ENCODE results near the gene TMC4.

TMC4 gene

DNA sequence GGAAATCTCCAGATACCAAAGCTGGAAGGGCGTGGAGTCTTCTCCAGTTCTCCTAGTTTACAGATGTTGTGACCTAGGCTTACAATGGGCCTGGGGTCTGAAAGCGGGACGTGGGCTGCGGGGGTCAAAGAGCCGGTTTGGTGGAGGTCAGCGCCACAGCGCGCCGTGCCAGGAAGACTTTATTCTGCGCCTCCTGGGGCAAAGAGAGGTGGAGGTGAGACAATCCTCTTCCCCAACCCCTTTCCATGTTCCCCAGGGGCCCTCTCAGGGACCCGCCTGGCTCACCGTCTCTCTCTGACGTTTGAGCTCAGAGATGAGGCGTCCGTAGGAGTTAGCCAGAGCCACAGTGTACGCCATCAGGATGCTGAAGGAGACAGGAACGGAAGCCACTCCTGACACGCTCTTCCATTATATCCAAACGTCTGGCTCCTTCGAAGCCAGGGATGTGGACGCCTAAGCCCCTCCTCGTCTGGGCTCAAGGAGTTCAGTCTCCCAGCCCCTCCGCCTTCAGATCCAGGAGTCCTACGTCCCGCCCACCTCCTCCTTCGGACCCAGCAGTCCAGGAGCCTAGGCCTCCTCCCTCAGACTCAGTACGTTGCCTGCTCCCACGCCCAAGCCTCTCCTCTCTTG lies 12.7 kb downstream of the TMC4 start:
- TF ChIP-seq YY1 (IDR thresholded peaks at IDR 0.05; ENCODE audit: low read depth), result no peak
- TF ChIP-seq TEAD4 (IDR thresholded peaks at IDR 0.05), result no peak
- TF ChIP-seq TCF12 (IDR thresholded peaks at IDR 0.05; ENCODE audit: low read depth), result no peak
- peak; percentile 51; the same call in 1 of the 2 replicates for TF ChIP-seq ZBTB7A (IDR thresholded peaks at IDR 0.05; ENCODE audit: low read depth)
- no peak for TF ChIP-seq NFIC (IDR thresholded peaks at IDR 0.05)

DNA sequence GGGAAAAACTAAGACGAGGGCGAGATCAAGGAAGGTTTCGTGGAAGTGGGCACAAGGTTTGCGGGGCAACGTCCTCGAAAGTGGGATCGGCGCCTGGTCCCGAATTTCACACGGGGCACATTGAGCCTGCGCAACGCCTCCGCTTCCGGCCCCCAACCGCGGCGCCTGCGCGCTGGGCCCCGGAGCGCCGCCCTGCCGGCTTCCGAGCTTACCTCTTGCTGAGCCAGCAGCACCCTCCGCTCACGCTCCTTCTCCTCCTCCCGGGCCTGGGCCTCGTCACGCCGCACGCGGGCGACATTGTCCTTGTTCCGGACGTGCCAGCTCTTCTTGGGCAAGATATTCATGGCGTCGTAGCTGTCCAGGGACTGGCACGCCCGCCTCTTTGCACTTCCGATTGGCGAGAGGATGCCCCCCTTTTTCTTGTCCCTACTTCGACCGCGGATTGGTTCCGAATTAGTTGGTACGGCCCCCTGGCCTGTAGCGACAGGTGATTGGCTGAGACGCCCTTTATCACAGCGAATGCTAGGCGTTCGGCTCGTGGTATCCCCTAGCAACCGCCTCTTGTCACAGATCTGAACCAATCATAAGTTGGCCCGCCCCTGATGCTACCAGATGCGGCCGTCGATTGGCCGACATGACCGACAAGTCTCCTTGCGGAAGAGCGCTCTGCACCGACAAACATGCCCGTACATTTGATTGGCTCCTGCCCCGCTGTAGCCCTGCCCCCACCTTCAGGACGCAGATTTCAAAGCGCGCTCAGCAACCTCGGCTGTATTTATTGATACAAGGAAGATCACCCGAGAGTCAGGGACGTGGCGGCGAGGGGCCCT lies 13.4 kb downstream of the TMC4 start, which contains the start of gene LENG1:
TSS of gene LENG1 (minus strand) at position 370 of the 830 bp plus-strand sequence. CDS start at position 344, 26 bp downstream.
- no peak for TF ChIP-seq TEAD4 (IDR thresholded peaks at IDR 0.05)
- TF ChIP-seq TAF1 (IDR thresholded peaks at IDR 0.05; ENCODE audit: low read depth), result peak; percentile 62
- TF ChIP-seq, protein P1, sequence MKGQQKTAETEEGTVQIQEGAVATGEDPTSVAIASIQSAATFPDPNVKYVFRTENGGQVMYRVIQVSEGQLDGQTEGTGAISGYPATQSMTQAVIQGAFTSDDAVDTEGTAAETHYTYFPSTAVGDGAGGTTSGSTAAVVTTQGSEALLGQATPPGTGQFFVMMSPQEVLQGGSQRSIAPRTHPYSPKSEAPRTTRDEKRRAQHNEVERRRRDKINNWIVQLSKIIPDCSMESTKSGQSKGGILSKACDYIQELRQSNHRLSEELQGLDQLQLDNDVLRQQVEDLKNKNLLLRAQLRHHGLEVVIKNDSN (IDR thresholded peaks at IDR 0.05), result 0 out of 2 replicates have a peak, but pooled peaks have one; percentile 1
- no peak for TF ChIP-seq EP300 (IDR thresholded peaks at IDR 0.05; ENCODE audit: borderline replicate concordance)
- peak; percentile 64; the same call in 1 of the 2 replicates for TF ChIP-seq FOXM1 (IDR thresholded peaks at IDR 0.05; ENCODE audit: borderline replicate concordance, low read depth)
- peak; percentile 23; the same call in 1 of the 2 replicates for TF ChIP-seq TCF12 (IDR thresholded peaks at IDR 0.05; ENCODE audit: low read depth)
- TF ChIP-seq RAD21 (IDR thresholded peaks at IDR 0.05; ENCODE audit: low read depth), result no peak
- peak; percentile 30; the same call in 1 of the 2 replicates for TF ChIP-seq CEBPB (IDR thresholded peaks at IDR 0.05)
- TF ChIP-seq EGR1 (IDR thresholded peaks at IDR 0.05), result peak; percentile 98
- TF ChIP-seq, protein P2, sequence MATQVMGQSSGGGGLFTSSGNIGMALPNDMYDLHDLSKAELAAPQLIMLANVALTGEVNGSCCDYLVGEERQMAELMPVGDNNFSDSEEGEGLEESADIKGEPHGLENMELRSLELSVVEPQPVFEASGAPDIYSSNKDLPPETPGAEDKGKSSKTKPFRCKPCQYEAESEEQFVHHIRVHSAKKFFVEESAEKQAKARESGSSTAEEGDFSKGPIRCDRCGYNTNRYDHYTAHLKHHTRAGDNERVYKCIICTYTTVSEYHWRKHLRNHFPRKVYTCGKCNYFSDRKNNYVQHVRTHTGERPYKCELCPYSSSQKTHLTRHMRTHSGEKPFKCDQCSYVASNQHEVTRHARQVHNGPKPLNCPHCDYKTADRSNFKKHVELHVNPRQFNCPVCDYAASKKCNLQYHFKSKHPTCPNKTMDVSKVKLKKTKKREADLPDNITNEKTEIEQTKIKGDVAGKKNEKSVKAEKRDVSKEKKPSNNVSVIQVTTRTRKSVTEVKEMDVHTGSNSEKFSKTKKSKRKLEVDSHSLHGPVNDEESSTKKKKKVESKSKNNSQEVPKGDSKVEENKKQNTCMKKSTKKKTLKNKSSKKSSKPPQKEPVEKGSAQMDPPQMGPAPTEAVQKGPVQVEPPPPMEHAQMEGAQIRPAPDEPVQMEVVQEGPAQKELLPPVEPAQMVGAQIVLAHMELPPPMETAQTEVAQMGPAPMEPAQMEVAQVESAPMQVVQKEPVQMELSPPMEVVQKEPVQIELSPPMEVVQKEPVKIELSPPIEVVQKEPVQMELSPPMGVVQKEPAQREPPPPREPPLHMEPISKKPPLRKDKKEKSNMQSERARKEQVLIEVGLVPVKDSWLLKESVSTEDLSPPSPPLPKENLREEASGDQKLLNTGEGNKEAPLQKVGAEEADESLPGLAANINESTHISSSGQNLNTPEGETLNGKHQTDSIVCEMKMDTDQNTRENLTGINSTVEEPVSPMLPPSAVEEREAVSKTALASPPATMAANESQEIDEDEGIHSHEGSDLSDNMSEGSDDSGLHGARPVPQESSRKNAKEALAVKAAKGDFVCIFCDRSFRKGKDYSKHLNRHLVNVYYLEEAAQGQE (IDR thresholded peaks at IDR 0.05; ENCODE audit: low read depth), result no peak
- peak; percentile 64; the same call in 1 of the 2 replicates for TF ChIP-seq CREB1 (IDR thresholded peaks at IDR 0.05; ENCODE audit: low read depth)
- TF ChIP-seq ZBTB7A (IDR thresholded peaks at IDR 0.05; ENCODE audit: low read depth), result no peak
- TF ChIP-seq YY1 (IDR thresholded peaks at IDR 0.05; ENCODE audit: low read depth), result peak; percentile 77
- TF ChIP-seq, protein P3, sequence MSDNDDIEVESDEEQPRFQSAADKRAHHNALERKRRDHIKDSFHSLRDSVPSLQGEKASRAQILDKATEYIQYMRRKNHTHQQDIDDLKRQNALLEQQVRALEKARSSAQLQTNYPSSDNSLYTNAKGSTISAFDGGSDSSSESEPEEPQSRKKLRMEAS (IDR thresholded peaks at IDR 0.05), result peak; percentile 96
- no peak for TF ChIP-seq NFIC (IDR thresholded peaks at IDR 0.05)

DNA sequence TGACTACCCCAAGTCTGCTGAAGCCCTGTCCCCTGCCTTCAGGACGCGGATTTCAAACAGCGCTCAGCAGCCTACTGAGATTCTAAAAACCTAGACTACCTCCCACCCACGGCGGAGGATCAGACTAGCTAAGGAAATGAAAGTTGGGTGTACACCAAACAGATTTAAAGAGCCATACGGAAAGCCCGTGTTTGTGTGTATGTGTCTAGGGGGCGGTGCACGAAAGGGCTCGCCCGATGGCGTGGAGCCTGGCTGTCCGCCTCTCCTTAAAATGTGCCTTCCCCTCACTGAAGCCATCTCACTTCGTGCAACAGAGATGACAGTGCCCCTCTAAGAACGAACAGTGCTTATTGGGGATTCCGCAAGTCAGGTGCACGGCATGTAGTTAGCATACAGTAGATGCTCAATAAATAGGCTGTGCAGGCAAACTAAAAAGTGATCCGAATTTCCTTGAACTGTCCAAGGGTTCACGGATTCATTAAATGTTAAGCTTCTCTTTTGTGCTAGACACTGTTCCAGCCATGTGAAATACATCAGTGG lies 14.1 kb downstream of the TMC4 start:
- TF ChIP-seq CEBPB (IDR thresholded peaks at IDR 0.05), result no peak
- no peak for TF ChIP-seq YY1 (IDR thresholded peaks at IDR 0.05; ENCODE audit: low read depth)
- TF ChIP-seq, protein P3 (IDR thresholded peaks at IDR 0.05), result no peak
- TF ChIP-seq, protein P1 (IDR thresholded peaks at IDR 0.05), result no peak
- TF ChIP-seq EP300 (IDR thresholded peaks at IDR 0.05; ENCODE audit: borderline replicate concordance), result no peak
- TF ChIP-seq, protein P2 (IDR thresholded peaks at IDR 0.05; ENCODE audit: low read depth), result no peak
- TF ChIP-seq CREB1 (IDR thresholded peaks at IDR 0.05; ENCODE audit: low read depth), result no peak
- TF ChIP-seq TCF12 (IDR thresholded peaks at IDR 0.05; ENCODE audit: low read depth), result no peak
- no peak for TF ChIP-seq TAF1 (IDR thresholded peaks at IDR 0.05; ENCODE audit: low read depth)
- TF ChIP-seq ZBTB7A (IDR thresholded peaks at IDR 0.05; ENCODE audit: low read depth), result no peak
- no peak for TF ChIP-seq TEAD4 (IDR thresholded peaks at IDR 0.05)

DNA sequence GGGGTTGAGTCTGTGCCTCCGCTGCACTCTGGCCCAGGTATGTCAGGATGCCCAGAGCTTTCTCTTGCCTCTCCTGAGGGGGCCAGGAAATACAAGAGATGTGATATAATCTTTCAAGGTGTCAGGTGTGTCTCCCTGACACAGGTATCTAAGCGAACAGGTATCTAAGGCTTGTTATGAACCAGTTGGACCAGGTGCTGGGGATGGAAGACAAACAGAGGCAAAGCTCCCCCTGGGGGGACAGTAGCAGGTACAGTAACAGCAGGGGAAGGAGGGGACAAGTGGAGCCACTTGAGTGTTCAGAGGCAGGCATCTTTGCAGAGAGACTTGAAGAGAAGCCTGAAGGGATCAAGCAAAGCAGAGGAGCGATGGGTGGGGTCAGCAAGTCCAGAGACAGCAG lies 16.0 kb downstream of the TMC4 start:
- TF ChIP-seq, protein P3 (IDR thresholded peaks at IDR 0.05), result no peak
- TF ChIP-seq CEBPB (IDR thresholded peaks at IDR 0.05), result no peak
- TF ChIP-seq, protein P1 (IDR thresholded peaks at IDR 0.05), result no peak
- no peak for TF ChIP-seq NFIC (IDR thresholded peaks at IDR 0.05)
- TF ChIP-seq, protein P2 (IDR thresholded peaks at IDR 0.05; ENCODE audit: low read depth), result no peak
- no peak for TF ChIP-seq TAF1 (IDR thresholded peaks at IDR 0.05; ENCODE audit: low read depth)
- no peak for TF ChIP-seq RAD21 (IDR thresholded peaks at IDR 0.05; ENCODE audit: low read depth)
- TF ChIP-seq CREB1 (IDR thresholded peaks at IDR 0.05; ENCODE audit: low read depth), result no peak
- no peak for TF ChIP-seq EP300 (IDR thresholded peaks at IDR 0.05; ENCODE audit: borderline replicate concordance)
- no peak for TF ChIP-seq YY1 (IDR thresholded peaks at IDR 0.05; ENCODE audit: low read depth)
- TF ChIP-seq TCF12 (IDR thresholded peaks at IDR 0.05; ENCODE audit: low read depth), result no peak
- no peak for TF ChIP-seq FOXM1 (IDR thresholded peaks at IDR 0.05; ENCODE audit: borderline replicate concordance, low read depth)
- TF ChIP-seq ZBTB7A (IDR thresholded peaks at IDR 0.05; ENCODE audit: low read depth), result no peak
- no peak for TF ChIP-seq TEAD4 (IDR thresholded peaks at IDR 0.05)
- no peak for TF ChIP-seq EGR1 (IDR thresholded peaks at IDR 0.05)

Data from Ishikawa (cell line).